Panc1 (cell line): ENCODE measurements around the gene CMIP. TPM values are rescaled to one million over a fixed set of nuclear protein-coding genes. Genes with fewer than 3 reads are reported as not detected.

ENCODE experiments used
- ATAC-seq: fragments of 200-7000 bp; cut with Tn5 transposase; 2 replicates; pipeline ENCODE4 v1.9.1; 2020; ENCODE audit warnings: mild to moderate bottlenecking, moderate library complexity
- BruUV-seq: library from RNA; stranded (reverse); fragments of 400-500 nt; replicated peaks from 2 replicates; lab custom pipeline; 2021; lab: Mats Ljungman, UMichigan
- CTCF ChIA-PET: fragments of 300-600 bp; sonication (Branson Sonifier 250); formaldehyde crosslinking; loops from one replicate; lab custom pipeline; 2022; ENCODE audit warnings: antibody characterized with exemption; lab: Charles Lee
- POLR2A ChIA-PET: fragments of 300-600 bp; sonication (Branson Sonifier 250); formaldehyde crosslinking; loops from one replicate; lab custom pipeline; 2022; ENCODE audit warnings: antibody characterized with exemption; lab: Charles Lee
- DNase-seq: peaks from one replicate; pipeline ENCODE4 v3.0.0-alpha.2; 2010; ENCODE audit warnings: low read depth, low spot score
- H3K27ac ChIP-seq: 2 replicates; pipeline ENCODE4 v1.5.1; 2011; ENCODE audit warnings: mild to moderate bottlenecking, low read length, inconsistent platforms
- H3K27me3 ChIP-seq: fragments of 200-500 bp; sonication (Bioruptor generic); 2 replicates; pipeline ENCODE4 v1.6.0; 2014; ENCODE audit warnings: low read length, inconsistent platforms; ENCODE audit not compliant: control insufficient read depth, insufficient read depth
- H3K36me3 ChIP-seq: fragments of 200-500 bp; sonication (Bioruptor generic); 2 replicates; pipeline ENCODE4 v1.5.1; 2014; ENCODE audit warnings: inconsistent platforms, mild to moderate bottlenecking, low read length, moderate library complexity; ENCODE audit not compliant: control insufficient read depth, insufficient read depth
- H3K4me1 ChIP-seq: 2 replicates; pipeline ENCODE4 v1.5.1; 2011; ENCODE audit warnings: inconsistent platforms, mild to moderate bottlenecking, low read length, moderate library complexity; ENCODE audit not compliant: control insufficient read depth, insufficient read depth
- H3K4me3 ChIP-seq, 2 experiments: 2 replicates each; pipeline ENCODE4 v1.5.1; 2011 to 2012; ENCODE audit warnings: low read depth in 2 of 2, low read length in 2 of 2, mild to moderate bottlenecking in 2 of 2, inconsistent platforms in 1 of 2, moderate library complexity in 1 of 2
- H3K9me3 ChIP-seq: fragments of 200-500 bp; sonication (Bioruptor generic); 2 replicates; pipeline ENCODE4 v1.5.1; 2014; ENCODE audit warnings: low read depth, mild to moderate bottlenecking, inconsistent platforms, low read length, moderate library complexity; ENCODE audit not compliant: control insufficient read depth, insufficient read depth
- POLR2AphosphoS5 ChIP-seq: IDR thresholded peaks from 2 replicates; pipeline ENCODE4 v1.6.1; 2012; ENCODE audit warnings: mild to moderate bottlenecking, low read depth, low read length, moderate library complexity
- REST ChIP-seq, 2 experiments: IDR thresholded peaks; 2 replicates each; pipeline ENCODE4 v1.6.1; 2011 to 2012; ENCODE audit warnings: low read depth in 2 of 2, control low read depth in 1 of 2, low read length in 1 of 2, mild to moderate bottlenecking in 1 of 2, moderate library complexity in 1 of 2; ENCODE audit not compliant: insufficient read depth in 1 of 2
- SIN3A ChIP-seq: IDR thresholded peaks from 2 replicates; pipeline ENCODE4 v1.6.1; 2012; ENCODE audit warnings: low read depth, mild to moderate bottlenecking, low read length, moderate library complexity, borderline replicate concordance; ENCODE audit not compliant: insufficient read depth
- TCF7L2 ChIP-seq: IDR thresholded peaks from 2 replicates; pipeline ENCODE4 v1.6.1; 2011; ENCODE audit warnings: mild to moderate bottlenecking, low read depth, low read length, inconsistent platforms
- in situ Hi-C: cut with HindIII; loops from 2 replicates; pipeline ENCODE4 v1.10.0; 2016; ENCODE audit warnings: low sequenced_read_pairs, low pct_unique_long_range_greater_than_20kb
- intact Hi-C: fragments of 100-400 bp; cut with micrococcal nuclease; formaldehyde crosslinking; loops from one replicate; pipeline ENCODE4 v1.10.0; 2022; ENCODE audit not compliant: unreplicated experiment
- total RNA-seq: library from RNA; stranded (reverse); gene quantifications from one replicate; pipeline ENCODE4 v1.2.1, GENCODE V29; 2021; ENCODE audit not compliant: unreplicated experiment
- TF ChIP-seq, protein P1 (sequence below): fragments of 450-650 bp; IDR thresholded peaks from 2 replicates; pipeline ENCODE4 v1.5.1; 2017; ENCODE audit warnings: mild to moderate bottlenecking

Gene CMIP
- total RNA-seq, 1 experiment from 2014 or later = 49.7 TPM

GRCh38 chr16:81489547-81490267 lies 45.1 kb downstream of the CMIP start:
- BruUV-seq = no TSS peak
- no peak for TF ChIP-seq SIN3A
- TF ChIP-seq TCF7L2 = no peak
- no peak for TF ChIP-seq REST (IDR thresholded peaks at IDR 0.05; ENCODE audit: insufficient read depth in 1 of 2, low read depth in 2 of 2, low read length in 1 of 2)
- no peak for TF ChIP-seq POLR2AphosphoS5
- TF ChIP-seq, protein P1, sequence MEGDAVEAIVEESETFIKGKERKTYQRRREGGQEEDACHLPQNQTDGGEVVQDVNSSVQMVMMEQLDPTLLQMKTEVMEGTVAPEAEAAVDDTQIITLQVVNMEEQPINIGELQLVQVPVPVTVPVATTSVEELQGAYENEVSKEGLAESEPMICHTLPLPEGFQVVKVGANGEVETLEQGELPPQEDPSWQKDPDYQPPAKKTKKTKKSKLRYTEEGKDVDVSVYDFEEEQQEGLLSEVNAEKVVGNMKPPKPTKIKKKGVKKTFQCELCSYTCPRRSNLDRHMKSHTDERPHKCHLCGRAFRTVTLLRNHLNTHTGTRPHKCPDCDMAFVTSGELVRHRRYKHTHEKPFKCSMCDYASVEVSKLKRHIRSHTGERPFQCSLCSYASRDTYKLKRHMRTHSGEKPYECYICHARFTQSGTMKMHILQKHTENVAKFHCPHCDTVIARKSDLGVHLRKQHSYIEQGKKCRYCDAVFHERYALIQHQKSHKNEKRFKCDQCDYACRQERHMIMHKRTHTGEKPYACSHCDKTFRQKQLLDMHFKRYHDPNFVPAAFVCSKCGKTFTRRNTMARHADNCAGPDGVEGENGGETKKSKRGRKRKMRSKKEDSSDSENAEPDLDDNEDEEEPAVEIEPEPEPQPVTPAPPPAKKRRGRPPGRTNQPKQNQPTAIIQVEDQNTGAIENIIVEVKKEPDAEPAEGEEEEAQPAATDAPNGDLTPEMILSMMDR = no peak
- no peaks in the 10 kb centered on the region for H3K27me3 ChIP-seq
- POLR2A ChIA-PET = no interaction called here
- no peaks in the 10 kb centered on the region for H3K36me3 ChIP-seq
- H3K9me3 ChIP-seq = no peaks in the 10 kb centered on the region
- in situ Hi-C loops = no loop called here
- ATAC-seq = no peak
- H3K4me1 ChIP-seq = peaks cover 64% of the 10 kb centered on the region
- DNase-seq = no peak
- intact Hi-C loops = loop anchor here (10.0 kb wide), 1 partner anchor 95 kb away; no protein-coding TSS in a partner anchor
- CTCF ChIA-PET = no interaction called here
- H3K4me3 ChIP-seq = no peak overlapping the region
- peak overlapping the region; percentile 23; the same call in 1 of the 2 replicates for H3K27ac ChIP-seq

DNA sequence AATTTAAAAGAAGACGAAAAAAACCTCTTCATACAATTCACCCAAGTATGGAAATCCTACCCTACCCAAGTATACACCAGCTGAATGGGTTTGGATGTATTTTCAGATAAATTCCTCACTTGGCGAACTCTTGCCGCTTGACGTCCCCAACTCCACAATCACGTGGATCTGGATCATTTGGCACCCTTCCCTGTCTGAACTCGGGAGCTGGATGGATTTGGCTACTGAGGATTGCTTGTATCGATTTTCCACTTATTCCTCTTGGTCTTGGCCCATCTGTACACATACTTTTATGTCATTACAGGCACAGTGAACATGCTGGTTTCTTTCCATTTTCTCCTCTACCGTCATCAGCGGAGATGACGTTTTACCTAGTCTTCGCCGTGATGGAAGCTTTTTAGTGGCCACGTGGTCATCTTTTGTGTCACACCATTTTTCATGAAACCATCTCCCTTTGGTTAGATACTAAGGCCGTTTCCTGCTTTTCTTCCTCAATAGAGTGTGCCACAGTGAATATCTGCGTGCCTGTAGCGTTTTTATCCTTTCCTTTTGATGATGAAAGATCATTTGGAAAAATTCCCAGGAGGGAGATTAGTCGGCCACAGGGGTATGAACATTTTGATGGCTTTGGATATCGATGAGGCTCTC lies 47.1 kb downstream of the CMIP start:
- BruUV-seq = no TSS peak
- TF ChIP-seq SIN3A = no peak
- no peak for TF ChIP-seq TCF7L2
- no peak for TF ChIP-seq POLR2AphosphoS5
- POLR2A ChIA-PET = no interaction called here
- Histone ChIP-seq H3K4me3 (no peak overlapping the region), H3K4me1 (peaks cover 68% of the 10 kb centered on the region), H3K27ac (peak overlapping the region; percentile 61), H3K27me3 (no peaks in the 10 kb centered on the region), H3K36me3 (no peaks in the 10 kb centered on the region), H3K9me3 (no peaks in the 10 kb centered on the region)
- DNase-seq (no peak), ATAC-seq (no peak)
- CTCF ChIA-PET = no interaction called here
- in situ Hi-C loops (no loop called here), intact Hi-C loops (loop anchor here (10.0 kb wide), 1 partner anchor 93 kb away; no protein-coding TSS in a partner anchor)
